Muscle layer of duodenum (tissue), 2 donors: ENCODE data around the gene SLC39A10.

ENCODE experiments used
- H3K27ac ChIP-seq: one replicate; pipeline ENCODE4 v1.7.0; 2013; ENCODE audit warnings: mild to moderate bottlenecking, low read length
- H3K27me3 ChIP-seq: one replicate; pipeline ENCODE4 v1.7.0; 2013; ENCODE audit warnings: low read depth, mild to moderate bottlenecking, control low read depth, low read length
- H3K36me3 ChIP-seq, 2 donors: one replicate each; pipeline ENCODE4 v1.7.0; 2013; ENCODE audit warnings: low read length in 2 of 2, control low read depth in 1 of 2, mild to moderate bottlenecking in 1 of 2; ENCODE audit not compliant: insufficient read depth in 2 of 2, control insufficient read depth in 1 of 2
- H3K4me1 ChIP-seq, 2 donors: one replicate each; pipeline ENCODE4 v1.7.0; 2013; ENCODE audit warnings: low read length in 2 of 2, mild to moderate bottlenecking in 2 of 2, control low read depth in 1 of 2, moderate library complexity in 1 of 2; ENCODE audit not compliant: insufficient read depth in 2 of 2, control insufficient read depth in 1 of 2
- H3K4me3 ChIP-seq, 2 donors: one replicate each; pipeline ENCODE4 v1.7.0; 2013; ENCODE audit warnings: low read length in 2 of 2, low read depth in 1 of 2, mild to moderate bottlenecking in 1 of 2
- H3K9me3 ChIP-seq, 2 donors: one replicate each; pipeline ENCODE4 v1.7.0; 2013; ENCODE audit warnings: low read length in 2 of 2, control low read depth in 1 of 2, mild to moderate bottlenecking in 1 of 2; ENCODE audit not compliant: control insufficient read depth in 1 of 2
- donor health status: healthy.

The SLC39A10 gene

GRCh38 chr2:195733831-195734230, 76.8 kb downstream of the SLC39A10 start:
- Histone ChIP-seq H3K27ac (no peak overlapping the region), H3K9me3 (no peaks in the 10 kb centered on the region), H3K4me1 (no peaks in the 10 kb centered on the region), H3K4me3 (no peak overlapping the region), H3K36me3 (peaks cover 7 to 24% of the 10 kb centered on the region in 2 donors), H3K27me3 (no peaks in the 10 kb centered on the region)

- no peak overlapping the region for H3K27ac ChIP-seq
- peaks cover 7 to 20% of the 10 kb centered on the region in 2 donors for H3K36me3 ChIP-seq
- no peaks in the 10 kb centered on the region for H3K9me3 ChIP-seq
- no peak overlapping the region for H3K4me3 ChIP-seq
- H3K4me1 ChIP-seq: no peaks in the 10 kb centered on the region
- no peaks in the 10 kb centered on the region for H3K27me3 ChIP-seq
These were observed 77.4 kb downstream of the SLC39A10 start for GRCh38 chr2:195734395-195734794.

GRCh38 chr2:195734931-195735330, 77.9 kb downstream of the SLC39A10 start:
- Histone ChIP-seq H3K27ac (no peak overlapping the region), H3K9me3 (no peaks in the 10 kb centered on the region)

GRCh38 chr2:195735347-195735746, 78.3 kb downstream of the SLC39A10 start:
- H3K27ac ChIP-seq: no peak overlapping the region
- no peak overlapping the region for H3K4me3 ChIP-seq
- no peaks in the 10 kb centered on the region for H3K9me3 ChIP-seq
- no peaks in the 10 kb centered on the region for H3K27me3 ChIP-seq
- peaks cover 7 to 15% of the 10 kb centered on the region in 2 donors for H3K36me3 ChIP-seq
- no peaks in the 10 kb centered on the region for H3K4me1 ChIP-seq

More at GRCh38 chr2:195734931-195735330, 77.9 kb downstream of the SLC39A10 start:
- H3K4me3 ChIP-seq: no peak overlapping the region
- H3K27me3 ChIP-seq: no peaks in the 10 kb centered on the region
- no peaks in the 10 kb centered on the region for H3K4me1 ChIP-seq
- peaks cover 7 to 19% of the 10 kb centered on the region in 2 donors for H3K36me3 ChIP-seq

- Histone ChIP-seq H3K27ac (no peak overlapping the region), H3K36me3 (peaks cover 0 to 5% of the 10 kb centered on the region in 2 donors)
These were observed 80.7 kb downstream of the SLC39A10 start for GRCh38 chr2:195737511-195738325.

GRCh38 chr2:195741191-195741590, 84.2 kb downstream of the SLC39A10 start:
- Histone ChIP-seq H3K36me3 (peaks cover 0 to 5% of the 10 kb centered on the region in 2 donors), H3K4me1 (no peaks in the 10 kb centered on the region), H3K27ac (no peak overlapping the region), H3K9me3 (no peaks in the 10 kb centered on the region), H3K4me3 (no peak overlapping the region), H3K27me3 (no peaks in the 10 kb centered on the region)

More at GRCh38 chr2:195737511-195738325, 80.7 kb downstream of the SLC39A10 start:
- no peaks in the 10 kb centered on the region for H3K27me3 ChIP-seq
- H3K4me3 ChIP-seq: no peak overlapping the region
- no peaks in the 10 kb centered on the region for H3K9me3 ChIP-seq
- no peaks in the 10 kb centered on the region for H3K4me1 ChIP-seq

- no peak overlapping the region for H3K27ac ChIP-seq
These were observed 99.4 kb downstream of the SLC39A10 start for GRCh38 chr2:195756218-195756942.

GRCh38 chr2:195758846-195759245, 101.8 kb downstream of the SLC39A10 start:
- Histone ChIP-seq H3K27me3 (no peaks in the 10 kb centered on the region), H3K4me3 (no peak overlapping the region), H3K9me3 (no peaks in the 10 kb centered on the region), H3K4me1 (no peaks in the 10 kb centered on the region), H3K27ac (no peak overlapping the region), H3K36me3 (no peaks in the 10 kb centered on the region)

More at GRCh38 chr2:195756218-195756942, 99.4 kb downstream of the SLC39A10 start:
- Histone ChIP-seq H3K4me3 (no peak overlapping the region), H3K4me1 (no peaks in the 10 kb centered on the region), H3K9me3 (no peaks in the 10 kb centered on the region), H3K36me3 (no peaks in the 10 kb centered on the region), H3K27me3 (no peaks in the 10 kb centered on the region)

- no peaks in the 10 kb centered on the region for H3K36me3 ChIP-seq
- no peaks in the 10 kb centered on the region for H3K9me3 ChIP-seq
- H3K4me3 ChIP-seq: no peak overlapping the region
- H3K4me1 ChIP-seq: no peaks in the 10 kb centered on the region
- H3K27me3 ChIP-seq: no peaks in the 10 kb centered on the region
- H3K27ac ChIP-seq: no peak overlapping the region
These were observed 102.9 kb downstream of the SLC39A10 start for GRCh38 chr2:195759877-195760276.

GRCh38 chr2:195763866-195764265, 106.8 kb downstream of the SLC39A10 start:
- no peaks in the 10 kb centered on the region for H3K4me1 ChIP-seq
- H3K9me3 ChIP-seq: peaks cover 0 to 4% of the 10 kb centered on the region in 2 donors
- no peaks in the 10 kb centered on the region for H3K27me3 ChIP-seq
- no peak overlapping the region for H3K27ac ChIP-seq
- no peaks in the 10 kb centered on the region for H3K36me3 ChIP-seq
- no peak overlapping the region for H3K4me3 ChIP-seq

GRCh38 chr2:195766691-195767090, 109.7 kb downstream of the SLC39A10 start:
- H3K36me3 ChIP-seq: no peaks in the 10 kb centered on the region
- H3K4me1 ChIP-seq: no peaks in the 10 kb centered on the region
- no peaks in the 10 kb centered on the region for H3K27me3 ChIP-seq
- no peak overlapping the region for H3K4me3 ChIP-seq
- H3K27ac ChIP-seq: no peak overlapping the region
- H3K9me3 ChIP-seq: peaks cover 0 to 4% of the 10 kb centered on the region in 2 donors
